Measurements from ENCODE around the gene USP5.

GRCh38 chr12:6831450-6831995 lies 20.4 kb upstream of the USP5 start:
- TF ChIP-seq CTCF (conservative IDR thresholded peaks at IDR 0.05) (no peak), EZH2 (IDR thresholded peaks at IDR 0.05; ENCODE audit: low read depth) (no peak)
